ENCODE measurements around the gene MARCO. TPM values are rescaled to one million over a fixed set of nuclear protein-coding genes. Genes with fewer than 3 reads are reported as not detected.
"Not testable (repeated sequence)": the region's sequence is repeated elsewhere in the genome, so short reads cannot be mapped to it uniquely, and the experiment has no call there.

Gene MARCO
- polyA plus RNA-seq, 1 donor, result 1.4 TPM

DNA sequence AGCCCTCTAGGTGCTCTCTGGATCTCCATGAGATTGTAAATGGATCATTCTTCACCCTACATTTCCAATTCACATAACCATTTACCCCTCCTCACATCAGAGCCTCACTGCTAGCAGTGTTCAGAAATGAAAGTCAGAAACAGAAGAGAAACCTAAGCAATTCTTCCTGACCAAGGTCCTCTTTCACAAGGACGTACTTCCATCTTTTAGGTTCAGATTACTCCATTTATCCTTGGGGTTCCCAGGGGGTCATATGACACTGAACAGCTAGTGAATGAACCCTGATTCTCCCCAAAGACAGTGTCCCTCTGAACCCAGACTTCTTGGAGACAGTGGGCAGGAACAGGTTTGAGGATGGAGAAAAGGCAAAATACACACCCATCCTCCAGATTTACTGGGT, 12.9 kb upstream of the MARCO start:
- no peak for DNase-seq

GRCh38 chr2:118932949-118933348, 9.0 kb upstream of the MARCO start:
- DNase-seq, result no peak

GRCh38 chr2:118936306-118936705, 5.7 kb upstream of the MARCO start:
- no peak for DNase-seq

DNA sequence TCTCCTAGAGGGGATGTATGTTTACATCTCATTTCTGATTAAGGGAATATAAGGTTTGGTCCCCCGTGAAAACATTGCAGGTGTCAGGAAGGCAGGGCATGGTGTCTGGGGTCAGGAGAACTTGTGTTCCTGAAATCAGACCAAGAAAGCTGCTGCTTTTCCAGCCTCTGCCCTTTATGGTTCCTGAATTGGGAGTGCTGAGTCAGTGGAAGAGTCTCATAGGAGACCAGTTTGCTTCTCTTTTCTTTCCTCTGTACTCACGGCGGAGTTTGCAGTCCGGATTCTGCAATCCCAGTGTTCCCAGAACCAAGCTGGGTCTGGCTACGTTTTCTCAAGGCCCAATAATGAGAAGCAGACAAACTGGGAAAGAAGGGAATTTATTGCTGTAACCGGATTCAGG, 5.1 kb upstream of the MARCO start:
- DNase-seq, result no peak

DNA sequence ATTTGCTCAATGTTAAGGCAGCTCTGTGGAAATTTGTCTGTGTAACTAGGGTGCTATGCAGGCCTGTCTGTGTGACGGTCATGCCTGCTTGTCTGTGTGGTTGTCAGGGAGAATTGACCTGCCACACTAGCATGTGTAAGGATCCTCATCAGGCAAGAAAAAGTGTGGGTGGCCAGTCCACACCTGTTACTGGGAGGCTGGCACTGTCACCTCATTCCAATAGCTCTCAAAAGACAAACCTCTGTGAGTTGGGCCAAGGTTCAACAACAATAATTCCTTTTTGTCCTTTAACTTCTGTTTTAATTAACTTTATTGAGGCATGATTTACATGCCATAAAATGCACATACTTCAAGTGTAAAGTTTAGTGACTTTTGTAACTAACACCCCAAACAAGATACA, 4.2 kb upstream of the MARCO start:
- DNase-seq, result no peak

GRCh38 chr2:118939994-118940393, 2.0 kb upstream of the MARCO start:
- DNase-seq, result no peak

DNA sequence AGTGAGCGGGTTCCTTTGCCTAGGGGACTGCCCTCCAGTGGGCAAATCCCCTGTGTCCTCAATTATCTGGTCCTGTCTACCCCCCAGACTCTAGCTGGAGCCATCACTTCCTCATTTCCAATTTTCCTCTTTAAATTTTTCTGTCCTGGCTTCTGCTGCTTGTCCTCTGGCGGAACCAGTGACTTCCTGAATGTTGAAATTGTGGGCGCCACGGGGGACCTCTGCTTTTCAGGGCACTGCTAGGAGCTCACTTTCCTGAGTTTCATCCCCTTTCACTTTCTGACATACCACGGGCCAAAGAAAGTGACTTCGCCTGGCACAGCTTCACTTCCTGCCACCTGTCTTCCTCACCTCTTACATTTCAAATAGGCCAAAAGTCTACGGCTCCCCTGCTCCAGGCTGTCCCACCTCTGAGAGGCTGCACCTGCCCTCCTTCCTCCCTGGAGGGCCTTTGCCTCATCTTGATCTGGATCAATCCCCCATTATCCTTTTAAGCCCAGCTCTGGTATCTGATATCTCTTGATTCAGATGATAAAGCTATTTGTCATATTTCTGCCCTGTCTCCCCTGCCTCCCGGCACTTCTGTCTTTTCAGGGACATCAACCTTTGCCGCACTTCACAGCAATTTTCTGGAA, 1.4 kb upstream of the MARCO start:
- DNase-seq, result peak; percentile 26

- no peak for DNase-seq
Measured at GRCh38 chr2:118943286-118943685, 1.3 kb downstream of the MARCO start.

- DNase-seq, result no peak
Measured at GRCh38 chr2:118945881-118946280, 3.9 kb downstream of the MARCO start.

DNA sequence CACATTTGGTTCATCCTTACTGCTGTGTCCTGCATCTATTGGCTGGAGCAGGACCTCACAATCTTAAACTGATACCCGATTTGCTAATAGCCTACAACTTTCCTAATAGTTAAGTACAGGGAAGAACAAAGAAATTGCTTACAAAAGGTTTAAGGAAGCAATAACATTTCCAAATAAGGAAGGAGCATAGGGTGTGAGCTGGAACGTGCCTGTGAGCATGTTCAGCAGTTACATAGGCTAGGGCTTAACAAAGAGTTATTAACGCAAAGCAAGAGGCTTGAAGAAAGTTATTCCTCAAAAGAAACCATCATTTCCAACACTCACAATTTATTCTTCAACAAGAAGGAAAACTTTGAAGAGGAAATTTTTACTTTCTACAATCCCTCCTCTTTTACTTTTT, 6.3 kb downstream of the MARCO start:
- DNase-seq, result not testable (repeated sequence)

GRCh38 chr2:118954297-118955060, 12.5 kb downstream of the MARCO start:
- DNase-seq, result no peak

GRCh38 chr2:118965737-118966136, 23.7 kb downstream of the MARCO start:
- DNase-seq, result no peak

- DNase-seq, result no peak
Measured at GRCh38 chr2:118967124-118967880, 25.3 kb downstream of the MARCO start.

GRCh38 chr2:118968042-118968441, 26.0 kb downstream of the MARCO start:
- no peak for DNase-seq

DNA sequence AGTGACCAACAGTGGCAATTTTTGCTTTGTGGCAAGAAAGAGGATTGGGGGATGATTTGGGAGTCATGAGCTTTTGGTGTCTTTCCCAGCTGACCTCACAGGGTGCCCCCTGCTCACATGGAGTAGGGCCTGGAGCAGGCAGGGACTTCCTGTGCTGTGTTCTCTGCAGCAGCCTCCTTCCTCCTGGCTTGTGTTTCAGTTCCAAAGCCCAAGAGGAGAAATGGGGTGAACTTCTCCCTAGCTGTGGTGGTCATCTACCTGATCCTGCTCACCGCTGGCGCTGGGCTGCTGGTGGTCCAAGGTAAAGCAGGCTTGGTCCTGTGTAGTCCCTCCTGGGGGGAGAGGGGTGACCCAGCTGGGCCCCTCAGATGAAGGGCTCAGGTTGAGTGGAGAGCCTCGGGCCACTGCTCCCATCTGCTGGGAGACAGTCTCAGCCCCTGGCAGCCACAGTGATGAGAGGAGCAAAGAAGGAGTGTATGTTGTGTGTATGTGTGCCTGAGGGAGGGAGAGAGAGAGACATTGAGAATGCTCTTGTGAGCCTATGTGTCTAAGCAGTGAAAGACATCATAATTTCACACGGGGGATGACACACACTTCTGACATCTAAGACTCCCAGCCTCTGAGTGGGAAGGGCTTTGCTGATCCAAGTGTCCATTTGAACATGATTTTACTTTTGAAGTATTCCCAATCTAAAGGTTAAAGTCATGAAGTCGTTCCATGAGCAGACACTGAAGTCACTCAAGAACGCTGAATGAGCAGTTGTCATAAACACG, 27.2 kb downstream of the MARCO start:
- no peak for DNase-seq

DNA sequence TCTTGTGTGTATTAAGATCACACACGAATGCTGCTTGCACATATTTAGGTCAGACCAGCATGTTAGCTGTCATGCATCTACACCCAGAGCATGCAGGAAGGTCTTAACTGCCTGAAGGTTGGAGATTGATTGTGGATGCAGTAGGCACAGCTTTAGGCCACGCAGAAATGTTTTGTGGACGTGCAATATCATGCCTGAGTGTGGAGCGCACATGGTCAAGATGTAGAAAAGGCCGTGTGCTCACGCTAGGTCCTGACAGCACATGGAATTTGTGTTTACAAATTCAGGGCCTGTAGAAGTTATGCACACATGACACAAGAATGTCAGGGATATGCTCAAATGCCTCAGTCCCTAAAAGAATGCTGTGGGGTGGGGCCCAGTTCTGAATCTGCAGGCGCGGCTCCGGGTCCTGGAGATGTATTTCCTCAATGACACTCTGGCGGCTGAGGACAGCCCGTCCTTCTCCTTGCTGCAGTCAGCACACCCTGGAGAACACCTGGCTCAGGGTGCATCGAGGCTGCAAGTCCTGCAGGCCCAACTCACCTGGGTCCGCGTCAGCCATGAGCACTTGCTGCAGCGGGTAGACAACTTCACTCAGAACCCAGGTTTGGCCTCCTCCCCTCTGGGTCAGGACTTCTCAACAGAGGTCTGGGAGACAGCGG, 27.9 kb downstream of the MARCO start:
- no peak for DNase-seq

GRCh38 chr2:118970396-118971135, 28.6 kb downstream of the MARCO start:
- no peak for DNase-seq

GRCh38 chr2:118971245-118972122, 29.5 kb downstream of the MARCO start:
- DNase-seq, result no peak

- peak; percentile 28 for DNase-seq
Measured at GRCh38 chr2:118973542-118973951, 31.6 kb downstream of the MARCO start.
